GM18520 (cell line): ENCODE results near the gene CAMK2D.

Experiments
- ATAC-seq: cut with Tn5 transposase; IDR thresholded peaks from one replicate; pipeline ENCODE4 v1.9.1; 2021; ENCODE audit not compliant: unreplicated experiment

Gene CAMK2D

GRCh38 chr4:113644398-113644797 lies 117.1 kb downstream of the CAMK2D start:
- ATAC-seq, result no peak

GRCh38 chr4:113643505-113643904 lies 118.0 kb downstream of the CAMK2D start:
- ATAC-seq, result no peak

DNA sequence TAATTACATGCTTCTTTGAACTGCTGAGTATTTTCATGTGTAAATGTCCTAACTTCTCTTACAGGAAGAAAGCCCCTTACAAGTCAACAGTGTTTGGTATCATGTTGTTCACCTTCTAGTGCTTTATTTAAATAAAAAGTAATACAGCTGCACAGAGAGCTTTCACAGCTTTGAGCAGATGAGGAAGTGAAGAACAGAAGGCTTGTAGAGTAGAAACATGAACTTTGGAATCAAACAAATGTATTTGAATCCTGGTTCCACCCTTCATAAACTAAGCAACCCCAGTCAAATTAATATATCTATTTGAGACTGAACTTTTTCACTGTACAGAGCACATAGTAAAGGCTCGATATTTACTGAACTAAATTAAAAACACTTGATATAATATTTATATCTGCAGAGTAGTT lies 120.5 kb downstream of the CAMK2D start:
- ATAC-seq, result peak; percentile 76

GRCh38 chr4:113639326-113639725 lies 122.2 kb downstream of the CAMK2D start:
- ATAC-seq, result no peak

GRCh38 chr4:113638562-113638832 lies 123.0 kb downstream of the CAMK2D start:
- ATAC-seq, result no peak

DNA sequence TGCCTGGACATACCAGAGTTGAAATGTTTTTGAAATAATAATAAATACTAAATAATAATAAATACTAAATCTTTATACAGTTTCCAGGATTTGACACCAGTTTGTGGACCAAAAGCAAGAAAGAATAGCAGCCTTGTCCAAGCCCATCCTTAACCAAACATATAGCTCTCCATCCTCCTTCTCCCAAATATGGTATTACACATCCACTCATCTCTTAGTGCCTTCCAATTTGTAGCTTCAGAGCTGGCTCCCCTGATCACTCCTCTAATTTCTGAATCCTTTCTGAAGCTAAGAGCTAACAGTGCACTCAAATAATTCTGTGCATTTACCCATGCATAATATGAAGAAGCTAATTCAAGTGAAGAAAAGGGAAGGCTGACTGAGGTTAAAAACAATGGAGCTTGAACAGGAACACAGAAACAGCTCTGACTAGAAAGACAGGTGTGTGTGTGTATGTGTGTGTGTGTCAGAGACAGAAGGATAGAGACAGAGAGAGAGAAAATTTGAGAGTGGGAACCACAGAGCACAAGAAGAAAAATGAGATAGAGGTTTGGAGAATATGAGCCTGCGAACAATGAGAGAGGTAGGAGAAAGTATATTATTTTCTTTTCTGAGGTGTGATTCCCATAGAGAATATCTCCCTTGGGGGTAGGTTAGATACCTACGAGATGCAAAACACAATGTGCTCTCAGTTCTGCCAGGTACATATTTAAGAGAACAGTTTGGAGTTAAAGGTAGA lies 123.5 kb downstream of the CAMK2D start:
- no peak for ATAC-seq

GRCh38 chr4:113637363-113637762 lies 124.2 kb downstream of the CAMK2D start:
- no peak for ATAC-seq

GRCh38 chr4:113636877-113637276 lies 124.7 kb downstream of the CAMK2D start:
- ATAC-seq, result no peak

- no peak for ATAC-seq
These were observed 125.1 kb downstream of the CAMK2D start for GRCh38 chr4:113636438-113636818.

GRCh38 chr4:113635739-113636437 lies 125.7 kb downstream of the CAMK2D start:
- no peak for ATAC-seq

DNA sequence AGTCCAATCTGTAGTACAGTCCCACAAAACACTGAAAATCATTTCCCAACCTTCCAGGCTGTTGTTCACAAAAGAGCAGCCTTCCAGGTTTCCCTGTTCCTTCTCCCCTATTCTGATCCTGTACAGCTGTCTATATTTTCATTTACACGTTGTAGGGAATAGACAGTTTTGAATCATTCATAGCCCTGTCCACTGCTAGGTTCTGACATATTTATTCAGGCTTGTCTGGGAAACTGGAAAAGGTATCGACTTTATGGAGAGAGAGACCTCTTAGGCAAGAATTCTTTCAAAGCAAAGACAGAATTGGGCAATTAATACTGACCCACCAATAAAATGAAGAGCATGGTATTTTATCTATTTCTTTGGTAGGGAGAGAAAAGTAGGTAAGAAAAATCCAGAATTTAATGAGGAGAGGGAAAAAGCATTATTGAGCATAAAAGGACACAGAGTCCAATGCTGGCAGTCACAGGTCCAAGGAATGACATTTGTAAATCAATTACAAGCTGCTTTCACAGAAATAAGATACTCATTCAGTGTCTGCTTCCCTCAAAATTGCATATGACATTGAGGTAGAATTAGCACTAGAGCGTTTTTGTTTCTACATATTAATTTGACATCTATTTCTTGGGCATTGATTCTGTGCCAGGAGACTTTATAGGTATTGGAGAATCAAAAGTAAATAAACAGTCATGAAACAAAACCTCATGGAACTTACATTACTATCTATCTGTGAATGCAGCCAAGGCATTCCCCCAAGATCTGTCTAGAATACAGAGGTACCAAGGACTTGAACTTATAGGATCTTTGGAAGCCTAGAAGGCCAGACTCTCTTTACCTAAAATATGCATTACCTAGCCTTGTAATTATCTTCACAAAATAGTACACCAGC lies 127.2 kb downstream of the CAMK2D start:
- no peak for ATAC-seq

DNA sequence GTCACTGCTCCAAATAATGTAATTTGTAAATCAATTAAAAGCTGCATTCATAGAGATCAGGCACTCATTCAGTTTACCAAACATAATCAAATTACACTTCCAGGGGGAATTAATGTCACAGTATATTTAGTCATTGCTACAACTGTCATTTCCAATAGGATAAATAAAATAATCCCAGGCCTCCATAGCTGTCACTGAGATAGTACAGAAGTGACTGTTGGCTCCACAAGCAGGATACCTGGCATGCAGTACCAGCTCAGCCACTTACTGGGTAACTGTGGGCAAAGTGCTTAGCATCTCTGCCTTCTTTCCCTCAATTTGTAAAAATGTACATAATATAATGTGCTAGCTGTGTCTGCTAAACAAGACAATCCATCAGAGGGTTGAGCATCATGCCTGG lies 128.1 kb downstream of the CAMK2D start:
- ATAC-seq, result no peak

GRCh38 chr4:113628711-113629110 lies 132.8 kb downstream of the CAMK2D start:
- no peak for ATAC-seq

- ATAC-seq, result no peak
These were observed 134.2 kb downstream of the CAMK2D start for GRCh38 chr4:113627321-113627720.

- no peak for ATAC-seq
These were observed 135.6 kb downstream of the CAMK2D start for GRCh38 chr4:113625902-113626301.

DNA sequence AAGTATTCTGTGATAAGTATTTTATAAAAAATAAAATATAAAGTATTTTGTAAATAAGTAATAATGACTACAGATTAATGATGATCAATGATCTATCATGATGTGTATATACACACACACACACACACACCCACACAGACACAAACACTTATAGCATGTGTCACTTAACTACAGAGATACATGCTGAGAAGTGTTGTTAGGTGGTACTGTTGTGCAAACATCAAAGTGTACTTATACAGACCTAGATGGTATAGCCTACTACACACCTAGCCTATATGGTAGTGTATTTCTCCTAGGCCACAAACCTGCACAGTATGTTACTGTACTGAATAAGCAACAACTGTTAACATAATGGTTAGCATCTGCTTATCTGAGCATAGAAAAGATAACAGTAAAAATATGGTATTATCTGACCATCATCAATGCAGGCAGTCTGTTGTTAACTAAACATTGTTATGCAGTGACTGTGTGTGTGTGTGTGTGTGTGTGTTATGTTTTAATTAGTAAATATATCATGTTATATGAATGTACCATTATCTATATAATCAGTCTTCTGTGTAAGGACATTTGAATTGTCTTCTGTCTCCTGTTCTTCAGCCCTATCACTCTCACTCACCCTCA lies 138.2 kb downstream of the CAMK2D start:
- ATAC-seq, result no peak

GRCh38 chr4:113621633-113622032 lies 139.9 kb downstream of the CAMK2D start:
- no peak for ATAC-seq

DNA sequence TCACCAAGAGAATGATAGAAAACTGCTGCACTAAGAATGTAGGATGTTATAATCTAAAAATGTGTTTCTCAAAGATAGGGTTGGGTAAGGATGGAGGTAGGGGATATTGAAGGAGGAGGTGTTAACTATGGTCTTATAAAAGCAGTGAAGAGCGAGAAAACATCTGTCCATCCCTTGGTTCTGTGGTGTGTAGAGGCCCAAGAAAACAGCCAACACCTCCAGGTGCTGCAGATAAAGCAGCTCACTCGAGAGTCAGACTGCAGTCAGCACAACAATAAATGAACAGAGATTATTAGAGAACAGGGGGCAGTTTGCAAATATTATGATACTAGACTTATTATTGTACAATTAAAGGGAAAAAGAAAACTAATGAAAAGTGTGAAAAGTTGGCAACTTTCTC lies 141.5 kb downstream of the CAMK2D start:
- ATAC-seq, result no peak

DNA sequence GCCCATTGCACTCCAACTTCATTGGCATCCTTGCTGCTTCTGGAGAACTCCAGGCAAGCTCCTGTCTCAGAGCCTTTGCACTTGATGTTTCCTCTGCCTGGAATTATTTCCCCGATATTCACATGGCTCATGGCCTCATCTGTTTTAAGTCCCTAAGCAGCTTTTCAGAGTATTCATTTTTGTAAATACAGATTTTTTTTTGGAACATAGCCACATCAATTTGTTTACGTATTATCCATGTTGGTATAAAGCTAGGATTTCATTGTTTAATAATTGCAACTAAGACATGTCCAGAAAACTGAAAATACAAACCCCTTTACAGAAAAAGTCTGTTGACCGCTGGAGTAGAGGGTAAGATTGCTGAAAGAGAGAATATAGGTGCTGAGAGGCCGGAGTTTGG lies 142.0 kb downstream of the CAMK2D start:
- ATAC-seq, result no peak

- ATAC-seq, result no peak
These were observed 143.3 kb downstream of the CAMK2D start for GRCh38 chr4:113618205-113618604.

GRCh38 chr4:113617195-113617594 lies 144.3 kb downstream of the CAMK2D start:
- no peak for ATAC-seq
